SK-N-MC (cell line): ENCODE data around the gene MRPL24.
"Not testable (repeated sequence)": the region's sequence is repeated elsewhere in the genome, so short reads cannot be mapped to it uniquely, and the experiment has no call there.

Experiments used
- DNase-seq: peaks from one replicate; pipeline ENCODE4 v3.0.0-alpha.2; 2011; ENCODE audit warnings: low read depth, low spot score
- H3K27ac ChIP-seq: fragments of 200-600 bp; sonication (generic); 2 replicates; pipeline ENCODE4 v1.5.1; 2016; ENCODE audit warnings: mixed run types
- H3K36me3 ChIP-seq: fragments of 200-600 bp; sonication (generic); 2 replicates; pipeline ENCODE4 v1.6.1; 2017; ENCODE audit warnings: antibody characterized with exemption, low read length, mixed read lengths; ENCODE audit not compliant: insufficient read depth
- H3K4me3 ChIP-seq: fragments of 200-600 bp; sonication (generic); 2 replicates; pipeline ENCODE4 v1.5.1; 2016
- H3K9ac ChIP-seq: fragments of 200-600 bp; sonication (generic); 2 replicates; pipeline ENCODE4 v1.8.0; 2017; ENCODE audit warnings: mixed run types, mixed read lengths; ENCODE audit not compliant: insufficient read length
- H3K9me3 ChIP-seq: fragments of 200-600 bp; sonication (generic); 2 replicates; pipeline ENCODE4 v1.6.1; 2017; ENCODE audit warnings: low read depth, mild to moderate bottlenecking, antibody characterized with exemption, low read length, moderate library complexity, mixed read lengths
- EZH2 ChIP-seq: fragments of 200-600 bp; sonication (generic); IDR thresholded peaks from one replicate; pipeline ENCODE4 v1.6.1; 2017; ENCODE audit warnings: antibody characterized with exemption
- FOXP2 ChIP-seq: optimal IDR thresholded peaks from 2 replicates; pipeline ENCODE3; 2011; ENCODE audit warnings: mild to moderate bottlenecking, moderate library complexity; ENCODE audit not compliant: insufficient read depth; ENCODE audit errors: extremely low read length, control extremely low read depth
- POLR2AphosphoS5 ChIP-seq: IDR thresholded peaks from 2 replicates; pipeline ENCODE4 v1.6.1; 2012; ENCODE audit warnings: mild to moderate bottlenecking, low read depth, low read length, borderline replicate concordance

MRPL24 gene

GRCh38 chr1:156765666-156766065 is 24.8 kb upstream of the MRPL24 start:
- Histone ChIP-seq H3K27ac (no peak overlapping the region), H3K9ac (peak overlapping the region; percentile 98), H3K9me3 (no peaks in the 10 kb centered on the region), H3K4me3 (no peak overlapping the region), H3K36me3 (peaks cover 10% of the 10 kb centered on the region)
- TF ChIP-seq POLR2AphosphoS5 (no peak), EZH2 (no peak), FOXP2 (no peak)
- DNase-seq, result no peak

GRCh38 chr1:156765136-156765535 is 24.2 kb upstream of the MRPL24 start:
- not testable (repeated sequence) for H3K4me3 ChIP-seq, H3K9ac ChIP-seq, H3K9me3 ChIP-seq, H3K36me3 ChIP-seq, DNase-seq, H3K27ac ChIP-seq

- Histone ChIP-seq H3K4me3 (no peak overlapping the region), H3K9ac (no peak overlapping the region), H3K9me3 (no peaks in the 10 kb centered on the region), H3K27ac (no peak overlapping the region), H3K36me3 (no peaks in the 10 kb centered on the region)
- no peak for DNase-seq
- TF ChIP-seq EZH2, result no peak
- no peak for TF ChIP-seq POLR2AphosphoS5
- no peak for TF ChIP-seq FOXP2
Observed at GRCh38 chr1:156760796-156761104, 19.9 kb upstream of the MRPL24 start.

DNA sequence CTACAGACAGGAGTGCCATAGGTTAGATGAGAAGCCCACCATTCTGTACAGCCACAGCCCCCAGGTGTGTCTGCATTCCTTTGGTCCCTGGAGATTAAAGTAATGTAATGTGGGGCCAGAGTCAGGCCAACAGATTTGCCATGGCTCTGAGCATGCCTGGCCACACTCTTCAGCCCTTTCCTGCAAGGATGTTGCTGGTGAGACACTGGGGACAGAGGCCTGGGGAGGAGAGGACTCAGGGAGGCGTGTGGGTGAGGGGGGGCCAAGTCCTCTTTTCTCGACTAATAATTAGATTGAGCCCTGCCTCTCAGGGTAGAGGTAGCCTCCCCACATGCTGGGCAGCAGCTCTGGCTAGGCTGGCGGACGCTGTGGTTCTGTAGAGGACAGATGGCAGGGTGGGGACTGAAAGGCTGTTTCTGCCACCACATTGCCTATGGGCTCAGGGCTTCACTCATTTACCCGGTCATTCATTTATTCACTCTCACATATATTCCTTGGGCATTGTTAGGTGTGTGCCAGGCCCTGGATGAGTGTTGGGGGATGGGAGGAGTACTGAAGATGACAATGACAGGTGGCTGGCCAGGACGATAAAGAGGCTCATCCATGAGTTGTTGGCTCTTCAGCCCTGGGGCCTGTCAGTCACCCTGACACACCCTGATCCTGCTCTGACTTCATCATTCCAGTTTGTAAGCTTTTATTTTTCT is 19.4 kb upstream of the MRPL24 start:
- no peak for DNase-seq
- no peaks in the 10 kb centered on the region for H3K36me3 ChIP-seq
- TF ChIP-seq FOXP2 (no peak), POLR2AphosphoS5 (no peak), EZH2 (no peak)
- H3K27ac ChIP-seq, result no peak overlapping the region
- no peak overlapping the region for H3K4me3 ChIP-seq
- no peak overlapping the region for H3K9ac ChIP-seq
- H3K9me3 ChIP-seq, result no peaks in the 10 kb centered on the region

- not testable (repeated sequence) for H3K27ac ChIP-seq
Observed at GRCh38 chr1:156757572-156758253, 16.8 kb upstream of the MRPL24 start.

GRCh38 chr1:156756355-156756754 is 15.5 kb upstream of the MRPL24 start:
- Histone ChIP-seq H3K9ac (no peak overlapping the region), H3K4me3 (no peak overlapping the region), H3K36me3 (no peaks in the 10 kb centered on the region), H3K9me3 (no peaks in the 10 kb centered on the region), H3K27ac (no peak overlapping the region)
- no peak for DNase-seq
- TF ChIP-seq EZH2, result no peak
- no peak for TF ChIP-seq POLR2AphosphoS5
- no peak for TF ChIP-seq FOXP2

More at GRCh38 chr1:156757572-156758253, 16.8 kb upstream of the MRPL24 start:
- H3K36me3 ChIP-seq, H3K9ac ChIP-seq, H3K9me3 ChIP-seq, H3K4me3 ChIP-seq, DNase-seq: not testable (repeated sequence)

DNA sequence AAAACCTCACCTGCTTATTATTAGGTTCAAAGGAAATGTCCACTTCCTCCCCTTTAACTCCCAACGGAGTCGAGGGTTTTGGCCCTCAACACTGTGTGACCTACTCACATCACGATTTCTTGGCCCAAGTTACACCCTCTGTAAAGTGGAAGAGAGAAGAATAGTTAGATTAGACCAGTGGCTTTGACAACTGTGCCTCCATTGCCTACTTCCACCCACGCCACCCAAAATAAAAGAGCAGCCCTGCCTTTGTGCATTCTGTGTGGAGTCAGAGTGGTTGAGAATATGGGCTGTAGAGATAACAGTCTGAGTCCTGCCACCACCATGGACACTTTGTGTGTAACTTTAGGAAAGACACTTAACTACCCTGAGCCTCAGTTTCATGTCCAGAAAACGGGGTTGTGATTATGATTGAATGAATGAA is 14.7 kb upstream of the MRPL24 start:
- H3K9ac ChIP-seq, result no peak overlapping the region
- H3K36me3 ChIP-seq, result peaks cover 1% of the 10 kb centered on the region; the same call in 1 of the 2 replicates
- TF ChIP-seq FOXP2 (no peak), POLR2AphosphoS5 (no peak), EZH2 (no peak)
- no peaks in the 10 kb centered on the region for H3K9me3 ChIP-seq
- no peak for DNase-seq
- no peak overlapping the region for H3K4me3 ChIP-seq
- no peak overlapping the region for H3K27ac ChIP-seq

- Histone ChIP-seq H3K4me3 (no peak overlapping the region), H3K9ac (no peak overlapping the region), H3K27ac (no peak overlapping the region), H3K9me3 (no peaks in the 10 kb centered on the region), H3K36me3 (peaks cover 2% of the 10 kb centered on the region; the same call in 1 of the 2 replicates)
- TF ChIP-seq FOXP2, result no peak
- TF ChIP-seq POLR2AphosphoS5, result no peak
- TF ChIP-seq EZH2, result no peak
- no peak for DNase-seq
Observed at GRCh38 chr1:156754219-156754618, 13.3 kb upstream of the MRPL24 start.
